NCI-H146 (cell line): Measurements from ENCODE around the gene PRRC2A.
"Not testable (repeated sequence)": the region's sequence is repeated elsewhere in the genome, so short reads cannot be mapped to it uniquely, and the experiment has no call there.

Experiments used
- DNase-seq: peaks from one replicate; lab custom pipeline; 2025; lab: John Stamatoyannopoulos, UW

The PRRC2A gene

GRCh38 chr6:31586008-31586407 lies 34.5 kb upstream of the PRRC2A start, which contains the start of gene LST1:
Gene LST1 (plus strand): TSS chr6:31586277. CDS start chr6:31587300, 1,023 bp downstream.
- DNase-seq = no peak

GRCh38 chr6:31586599-31587281 lies 33.8 kb upstream of the PRRC2A start:
- DNase-seq = no peak

GRCh38 chr6:31587791-31588777 lies 32.4 kb upstream of the PRRC2A start:
- DNase-seq = no peak

GRCh38 chr6:31588871-31589650 lies 31.5 kb upstream of the PRRC2A start:
- no peak for DNase-seq

GRCh38 chr6:31590691-31591090 lies 29.8 kb upstream of the PRRC2A start:
- not testable (repeated sequence) for DNase-seq

GRCh38 chr6:31592396-31592771 lies 28.1 kb upstream of the PRRC2A start:
- DNase-seq = no peak

- peak; percentile 13 for DNase-seq
Observed at GRCh38 chr6:31597006-31597405, 23.5 kb upstream of the PRRC2A start.

GRCh38 chr6:31607317-31607716 lies 13.2 kb upstream of the PRRC2A start:
- DNase-seq = no peak

- DNase-seq = peak; percentile 75
Observed at GRCh38 chr6:31609519-31610406, 10.8 kb upstream of the PRRC2A start.

- DNase-seq = no peak
Observed at GRCh38 chr6:31610968-31611367, 9.5 kb upstream of the PRRC2A start.

GRCh38 chr6:31614075-31614619 lies 6.4 kb upstream of the PRRC2A start:
- DNase-seq = no peak

- DNase-seq = no peak
Observed at GRCh38 chr6:31614684-31615578, 5.6 kb upstream of the PRRC2A start, which contains the start of gene AIF1. Gene AIF1 (plus strand): TSS chr6:31615234. CDS start chr6:31615330, 96 bp downstream.

- DNase-seq = no peak
Observed at GRCh38 chr6:31615748-31616147, 4.8 kb upstream of the PRRC2A start.

GRCh38 chr6:31617010-31617409 lies 3.5 kb upstream of the PRRC2A start:
- no peak for DNase-seq

GRCh38 chr6:31619805-31620585 lies 520 bp upstream of the PRRC2A start:
- peak; percentile 99 for DNase-seq

- no peak for DNase-seq
Observed at GRCh38 chr6:31621320-31621939, 915 bp downstream of the PRRC2A start.

- no peak for DNase-seq
Observed at GRCh38 chr6:31621991-31622390, 1.5 kb downstream of the PRRC2A start.

GRCh38 chr6:31622684-31623091 lies 2.2 kb downstream of the PRRC2A start:
- DNase-seq = no peak
